Panc1 (cell line): ENCODE measurements around the gene SLC6A7. TPM values are rescaled to one million over a fixed set of nuclear protein-coding genes. Genes with fewer than 3 reads are reported as not detected.

Experiments used
- ATAC-seq: fragments of 200-7000 bp; cut with Tn5 transposase; 2 replicates; pipeline ENCODE4 v1.9.1; 2020; ENCODE audit warnings: mild to moderate bottlenecking, moderate library complexity
- BruUV-seq: library from RNA; stranded (reverse); fragments of 400-500 nt; replicated peaks from 2 replicates; lab custom pipeline; 2021; lab: Mats Ljungman, UMichigan
- CTCF ChIA-PET: fragments of 300-600 bp; sonication (Branson Sonifier 250); formaldehyde crosslinking; loops from one replicate; lab custom pipeline; 2022; ENCODE audit warnings: antibody characterized with exemption; lab: Charles Lee
- POLR2A ChIA-PET: fragments of 300-600 bp; sonication (Branson Sonifier 250); formaldehyde crosslinking; loops from one replicate; lab custom pipeline; 2022; ENCODE audit warnings: antibody characterized with exemption; lab: Charles Lee
- DNase-seq: peaks from one replicate; pipeline ENCODE4 v3.0.0-alpha.2; 2010; ENCODE audit warnings: low read depth, low spot score
- H3K27ac ChIP-seq: 2 replicates; pipeline ENCODE4 v1.5.1; 2011; ENCODE audit warnings: mild to moderate bottlenecking, low read length, inconsistent platforms
- H3K27me3 ChIP-seq: fragments of 200-500 bp; sonication (Bioruptor generic); 2 replicates; pipeline ENCODE4 v1.6.0; 2014; ENCODE audit warnings: low read length, inconsistent platforms; ENCODE audit not compliant: control insufficient read depth, insufficient read depth
- H3K36me3 ChIP-seq: fragments of 200-500 bp; sonication (Bioruptor generic); 2 replicates; pipeline ENCODE4 v1.5.1; 2014; ENCODE audit warnings: inconsistent platforms, mild to moderate bottlenecking, low read length, moderate library complexity; ENCODE audit not compliant: control insufficient read depth, insufficient read depth
- H3K4me1 ChIP-seq: 2 replicates; pipeline ENCODE4 v1.5.1; 2011; ENCODE audit warnings: inconsistent platforms, mild to moderate bottlenecking, low read length, moderate library complexity; ENCODE audit not compliant: control insufficient read depth, insufficient read depth
- H3K4me3 ChIP-seq, 2 experiments: 2 replicates each; pipeline ENCODE4 v1.5.1; 2011 to 2012; ENCODE audit warnings: low read depth in 2 of 2, low read length in 2 of 2, mild to moderate bottlenecking in 2 of 2, inconsistent platforms in 1 of 2, moderate library complexity in 1 of 2
- H3K9me3 ChIP-seq: fragments of 200-500 bp; sonication (Bioruptor generic); 2 replicates; pipeline ENCODE4 v1.5.1; 2014; ENCODE audit warnings: low read depth, mild to moderate bottlenecking, inconsistent platforms, low read length, moderate library complexity; ENCODE audit not compliant: control insufficient read depth, insufficient read depth
- POLR2AphosphoS5 ChIP-seq: IDR thresholded peaks from 2 replicates; pipeline ENCODE4 v1.6.1; 2012; ENCODE audit warnings: mild to moderate bottlenecking, low read depth, low read length, moderate library complexity
- SIN3A ChIP-seq: IDR thresholded peaks from 2 replicates; pipeline ENCODE4 v1.6.1; 2012; ENCODE audit warnings: low read depth, mild to moderate bottlenecking, low read length, moderate library complexity, borderline replicate concordance; ENCODE audit not compliant: insufficient read depth
- TCF7L2 ChIP-seq: IDR thresholded peaks from 2 replicates; pipeline ENCODE4 v1.6.1; 2011; ENCODE audit warnings: mild to moderate bottlenecking, low read depth, low read length, inconsistent platforms
- in situ Hi-C: cut with HindIII; loops from 2 replicates; pipeline ENCODE4 v1.10.0; 2016; ENCODE audit warnings: low sequenced_read_pairs, low pct_unique_long_range_greater_than_20kb
- intact Hi-C: fragments of 100-400 bp; cut with micrococcal nuclease; formaldehyde crosslinking; loops from one replicate; pipeline ENCODE4 v1.10.0; 2022; ENCODE audit not compliant: unreplicated experiment
- total RNA-seq: library from RNA; stranded (reverse); gene quantifications from one replicate; pipeline ENCODE4 v1.2.1, GENCODE V29; 2021; ENCODE audit not compliant: unreplicated experiment
- TF ChIP-seq, protein P1 (sequence below): fragments of 450-650 bp; IDR thresholded peaks from 2 replicates; pipeline ENCODE4 v1.5.1; 2017; ENCODE audit warnings: mild to moderate bottlenecking
- TF ChIP-seq, protein P2 (sequence below), 2 experiments: IDR thresholded peaks; 2 replicates each; pipeline ENCODE4 v1.6.1; 2011 to 2012; ENCODE audit warnings: low read depth in 2 of 2, control low read depth in 1 of 2, low read length in 1 of 2, mild to moderate bottlenecking in 1 of 2, moderate library complexity in 1 of 2; ENCODE audit not compliant: insufficient read depth in 1 of 2

SLC6A7 gene
- total RNA-seq, 1 experiment from 2014 or later, result not detected

DNA sequence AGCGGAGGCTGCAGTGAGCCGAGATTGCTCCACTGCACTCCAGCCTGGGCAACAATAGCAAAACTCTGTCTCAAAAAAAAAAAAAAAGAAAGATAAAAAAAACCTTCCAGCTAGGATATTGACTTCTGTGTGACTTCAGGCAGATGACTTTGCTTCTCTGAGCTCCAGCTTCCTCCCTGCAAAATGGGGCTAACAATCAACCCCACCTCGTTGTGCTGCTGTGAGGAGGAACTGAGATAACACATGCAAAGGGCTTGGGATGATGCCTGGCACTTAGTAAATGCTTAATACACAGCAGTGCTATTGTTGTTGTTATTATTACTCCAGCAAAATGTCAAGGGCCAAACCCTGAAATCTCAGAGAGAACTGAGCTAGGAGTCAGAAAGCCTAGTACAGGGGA is 26.8 kb upstream of the SLC6A7 start:
- CTCF ChIA-PET, result no interaction called here
- POLR2A ChIA-PET, result interaction anchor here (0.6 kb wide), 1 partner anchor 9 kb away, joined by 3 read pairs; no protein-coding TSS in a partner anchor
- TF ChIP-seq, protein P1, sequence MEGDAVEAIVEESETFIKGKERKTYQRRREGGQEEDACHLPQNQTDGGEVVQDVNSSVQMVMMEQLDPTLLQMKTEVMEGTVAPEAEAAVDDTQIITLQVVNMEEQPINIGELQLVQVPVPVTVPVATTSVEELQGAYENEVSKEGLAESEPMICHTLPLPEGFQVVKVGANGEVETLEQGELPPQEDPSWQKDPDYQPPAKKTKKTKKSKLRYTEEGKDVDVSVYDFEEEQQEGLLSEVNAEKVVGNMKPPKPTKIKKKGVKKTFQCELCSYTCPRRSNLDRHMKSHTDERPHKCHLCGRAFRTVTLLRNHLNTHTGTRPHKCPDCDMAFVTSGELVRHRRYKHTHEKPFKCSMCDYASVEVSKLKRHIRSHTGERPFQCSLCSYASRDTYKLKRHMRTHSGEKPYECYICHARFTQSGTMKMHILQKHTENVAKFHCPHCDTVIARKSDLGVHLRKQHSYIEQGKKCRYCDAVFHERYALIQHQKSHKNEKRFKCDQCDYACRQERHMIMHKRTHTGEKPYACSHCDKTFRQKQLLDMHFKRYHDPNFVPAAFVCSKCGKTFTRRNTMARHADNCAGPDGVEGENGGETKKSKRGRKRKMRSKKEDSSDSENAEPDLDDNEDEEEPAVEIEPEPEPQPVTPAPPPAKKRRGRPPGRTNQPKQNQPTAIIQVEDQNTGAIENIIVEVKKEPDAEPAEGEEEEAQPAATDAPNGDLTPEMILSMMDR, result no peak
- TF ChIP-seq TCF7L2, result no peak
- TF ChIP-seq, protein P2, sequence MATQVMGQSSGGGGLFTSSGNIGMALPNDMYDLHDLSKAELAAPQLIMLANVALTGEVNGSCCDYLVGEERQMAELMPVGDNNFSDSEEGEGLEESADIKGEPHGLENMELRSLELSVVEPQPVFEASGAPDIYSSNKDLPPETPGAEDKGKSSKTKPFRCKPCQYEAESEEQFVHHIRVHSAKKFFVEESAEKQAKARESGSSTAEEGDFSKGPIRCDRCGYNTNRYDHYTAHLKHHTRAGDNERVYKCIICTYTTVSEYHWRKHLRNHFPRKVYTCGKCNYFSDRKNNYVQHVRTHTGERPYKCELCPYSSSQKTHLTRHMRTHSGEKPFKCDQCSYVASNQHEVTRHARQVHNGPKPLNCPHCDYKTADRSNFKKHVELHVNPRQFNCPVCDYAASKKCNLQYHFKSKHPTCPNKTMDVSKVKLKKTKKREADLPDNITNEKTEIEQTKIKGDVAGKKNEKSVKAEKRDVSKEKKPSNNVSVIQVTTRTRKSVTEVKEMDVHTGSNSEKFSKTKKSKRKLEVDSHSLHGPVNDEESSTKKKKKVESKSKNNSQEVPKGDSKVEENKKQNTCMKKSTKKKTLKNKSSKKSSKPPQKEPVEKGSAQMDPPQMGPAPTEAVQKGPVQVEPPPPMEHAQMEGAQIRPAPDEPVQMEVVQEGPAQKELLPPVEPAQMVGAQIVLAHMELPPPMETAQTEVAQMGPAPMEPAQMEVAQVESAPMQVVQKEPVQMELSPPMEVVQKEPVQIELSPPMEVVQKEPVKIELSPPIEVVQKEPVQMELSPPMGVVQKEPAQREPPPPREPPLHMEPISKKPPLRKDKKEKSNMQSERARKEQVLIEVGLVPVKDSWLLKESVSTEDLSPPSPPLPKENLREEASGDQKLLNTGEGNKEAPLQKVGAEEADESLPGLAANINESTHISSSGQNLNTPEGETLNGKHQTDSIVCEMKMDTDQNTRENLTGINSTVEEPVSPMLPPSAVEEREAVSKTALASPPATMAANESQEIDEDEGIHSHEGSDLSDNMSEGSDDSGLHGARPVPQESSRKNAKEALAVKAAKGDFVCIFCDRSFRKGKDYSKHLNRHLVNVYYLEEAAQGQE (IDR thresholded peaks at IDR 0.05; ENCODE audit: insufficient read depth in 1 of 2, low read depth in 2 of 2, low read length in 1 of 2), result no peak
- no peak for TF ChIP-seq POLR2AphosphoS5
- no peak for TF ChIP-seq SIN3A
- no TSS peak for BruUV-seq
- in situ Hi-C loops (no loop called here), intact Hi-C loops (no loop called here)
- Histone ChIP-seq H3K27ac (no peak overlapping the region), H3K36me3 (no peaks in the 10 kb centered on the region), H3K4me1 (no peaks in the 10 kb centered on the region), H3K9me3 (no peaks in the 10 kb centered on the region), H3K27me3 (no peaks in the 10 kb centered on the region), H3K4me3 (no peak overlapping the region)
- DNase-seq (no peak), ATAC-seq (no peak)

DNA sequence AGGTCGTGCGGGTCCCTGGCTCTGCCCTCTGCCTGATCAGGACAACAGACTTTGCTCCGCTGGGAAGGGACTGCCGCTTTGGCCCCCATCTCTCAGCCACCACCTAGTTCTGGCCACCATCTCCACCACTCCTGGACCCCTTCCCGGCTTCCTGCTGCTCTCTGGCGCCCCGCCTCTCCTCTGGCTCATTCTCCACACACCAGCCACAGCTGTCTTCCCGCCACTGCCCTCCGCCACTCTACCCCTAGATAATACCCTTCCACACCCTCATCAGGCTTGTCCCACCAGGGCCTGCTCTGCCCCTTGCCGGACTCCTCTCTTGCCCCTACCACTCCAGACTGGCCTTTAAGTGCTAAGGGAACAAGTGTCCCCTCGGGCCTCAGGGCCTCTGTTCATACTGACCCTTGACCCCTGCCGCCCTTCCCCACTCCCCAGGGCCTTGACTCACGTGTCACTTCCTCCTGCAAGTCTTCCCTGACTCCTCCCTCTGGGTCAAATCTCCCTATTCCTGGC is 26.3 kb upstream of the SLC6A7 start:
- ATAC-seq (no peak), DNase-seq (no peak)
- in situ Hi-C loops, result no loop called here
- Histone ChIP-seq H3K4me1 (no peaks in the 10 kb centered on the region), H3K27me3 (no peaks in the 10 kb centered on the region), H3K9me3 (no peaks in the 10 kb centered on the region), H3K4me3 (no peak overlapping the region), H3K27ac (no peak overlapping the region), H3K36me3 (no peaks in the 10 kb centered on the region)
- ChIA-PET CTCF (no interaction called here), POLR2A (no interaction called here)
- TF ChIP-seq, protein P2 (IDR thresholded peaks at IDR 0.05; ENCODE audit: insufficient read depth in 1 of 2, low read depth in 2 of 2, low read length in 1 of 2), result no peak
- TF ChIP-seq TCF7L2 (no peak), POLR2AphosphoS5 (no peak), SIN3A (no peak)
- no TSS peak for BruUV-seq
- intact Hi-C loops, result no loop called here
